Measurements from ENCODE around the gene FXYD3. TPM values are rescaled to one million over a fixed set of nuclear protein-coding genes. Genes with fewer than 3 reads are reported as not detected.

FXYD3 gene
- total RNA-seq, 6 donors from 2014 or later, result 94.3 to 236 (median 195) TPM

- ATAC-seq (ENCODE audit: low FRiP score in 2 of 2), result no peak
- DNase-seq, result no peak
- TF ChIP-seq CTCF (IDR thresholded peaks at IDR 0.05) (no peak), EP300 (IDR thresholded peaks at IDR 0.05) (no peak), POLR2AphosphoS5 (IDR thresholded peaks at IDR 0.05) (no peak), POLR2A (IDR thresholded peaks at IDR 0.05) (no peak)
- Histone ChIP-seq H3K27me3 (no peaks in the 10 kb centered on the region), H3K4me3 (no peak overlapping the region), H3K4me1 (peaks cover 0 to 7% (median 3%) of the 10 kb centered on the region in 4 donors), H3K36me3 (peaks cover 17 to 61% (median 44%) of the 10 kb centered on the region in 4 donors), H3K27ac (no peak overlapping the region), H3K9me3 (peaks cover 8 to 35% (median 23%) of the 10 kb centered on the region in 4 donors)
- 76 to 81% methylated on average over 3 of the region's 3 CpGs for WGBS, 2 donors
Observed at GRCh38 chr19:35168196-35168595, 52.6 kb downstream of the FXYD3 start.

- Histone ChIP-seq H3K27me3 (no peaks in the 10 kb centered on the region), H3K36me3 (peaks cover 12 to 49% (median 35%) of the 10 kb centered on the region in 4 donors), H3K4me1 (peaks cover 0 to 7% (median 3%) of the 10 kb centered on the region in 4 donors), H3K4me3 (no peak overlapping the region), H3K9me3 (peaks cover 8 to 23% (median 16%) of the 10 kb centered on the region in 4 donors), H3K27ac (no peak overlapping the region)
- 84 to 88% methylated on average over 15 to 18 of the region's 18 CpGs for WGBS, 2 donors
- ATAC-seq (ENCODE audit: low FRiP score in 2 of 2) (no peak), DNase-seq (peak in 1 of 2 donors; percentile 37)
- TF ChIP-seq POLR2A (IDR thresholded peaks at IDR 0.05) (no peak), CTCF (IDR thresholded peaks at IDR 0.05) (no peak), EP300 (IDR thresholded peaks at IDR 0.05) (no peak), POLR2AphosphoS5 (IDR thresholded peaks at IDR 0.05) (no peak)
Observed at GRCh38 chr19:35169221-35169995, 53.8 kb downstream of the FXYD3 start.

GRCh38 chr19:35170359-35171061 lies 54.9 kb downstream of the FXYD3 start:
- Histone ChIP-seq H3K4me3 (no peak overlapping the region), H3K4me1 (peaks cover 0 to 7% (median 3%) of the 10 kb centered on the region in 4 donors), H3K27ac (no peak overlapping the region), H3K9me3 (peaks cover 8 to 13% (median 11%) of the 10 kb centered on the region in 4 donors), H3K36me3 (peaks cover 9 to 38% (median 26%) of the 10 kb centered on the region in 4 donors), H3K27me3 (no peaks in the 10 kb centered on the region)
- TF ChIP-seq POLR2A (IDR thresholded peaks at IDR 0.05), result no peak
- TF ChIP-seq POLR2AphosphoS5 (IDR thresholded peaks at IDR 0.05), result no peak
- TF ChIP-seq EP300 (IDR thresholded peaks at IDR 0.05), result no peak
- TF ChIP-seq CTCF (IDR thresholded peaks at IDR 0.05), result no peak
- ATAC-seq (ENCODE audit: low FRiP score in 2 of 2) (peak in 1 of 2 donors; percentile 56), DNase-seq (no peak)
- 65 to 90% methylated on average over 4 to 5 of the region's 7 CpGs for WGBS, 2 donors

GRCh38 chr19:35171730-35172129 lies 56.1 kb downstream of the FXYD3 start:
- no peak overlapping the region for H3K4me3 ChIP-seq
- H3K36me3 ChIP-seq, result peaks cover 0 to 26% (median 13%) of the 10 kb centered on the region in 4 donors
- TF ChIP-seq POLR2A (IDR thresholded peaks at IDR 0.05), result no peak
- TF ChIP-seq CTCF (IDR thresholded peaks at IDR 0.05), result no peak
- TF ChIP-seq EP300 (IDR thresholded peaks at IDR 0.05), result no peak
- TF ChIP-seq POLR2AphosphoS5 (IDR thresholded peaks at IDR 0.05), result no peak
- H3K4me1 ChIP-seq, result peaks cover 6 to 10% (median 8%) of the 10 kb centered on the region in 4 donors
- H3K9me3 ChIP-seq, result peaks cover 0 to 1% (median under 1%) of the 10 kb centered on the region in 4 donors
- peak overlapping the region in 1 of 4 donors; percentile 61 for H3K27ac ChIP-seq
- WGBS, 2 donors, result 33 to 34% methylated on average over 3 of the region's 3 CpGs
- ATAC-seq (ENCODE audit: low FRiP score in 2 of 2) (no peak), DNase-seq (no peak)
- H3K27me3 ChIP-seq, result no peaks in the 10 kb centered on the region

Small RNA genes lying within 50 kb of the gene (small RNA-seq; reads per million reads assigned to genes)
- 0 reads per million in 4 donors for gene AC020907.2

Other genes starting within 250 kb of the FXYD3 start
- 10 to 100 TPM in 1 of 6 donors, 1 to 10 TPM in 5; 2.1 to 15.7 (median 3.2) TPM for gene ZNF30, start 188.9 kb upstream of the FXYD3 start, total RNA-seq
- gene ZNF792, start 151.6 kb upstream of the FXYD3 start, total RNA-seq, result 10 to 100 TPM in 3 of 6 donors, 1 to 10 TPM in 3; 8.3 to 14.5 (median 9.8) TPM
- gene GRAMD1A, start 115.5 kb upstream of the FXYD3 start, total RNA-seq, result 100 to 1,000 TPM in 4 of 6 donors, 10 to 100 TPM in 2; 85.1 to 206 (median 119) TPM
- 10 to 100 TPM in 1 of 6 donors, 1 to 10 TPM in 5; 2.9 to 13.1 (median 6.9) TPM for gene SCN1B, start 85.4 kb upstream of the FXYD3 start, total RNA-seq
- 10 to 100 TPM; 15.9 to 54.5 (median 41.1) TPM for gene HPN, start 74.1 kb upstream of the FXYD3 start, total RNA-seq
- 10 to 100 TPM in 2 of 6 donors, 1 to 10 TPM in 4; 3.3 to 25.3 (median 7.1) TPM for gene LGI4, start 19.2 kb downstream of the FXYD3 start, total RNA-seq
- 10 to 100 TPM in 4 of 6 donors, 1 to 10 TPM in 2; 3.8 to 64.9 (median 25.2) TPM for gene FXYD1, start 23.0 kb downstream of the FXYD3 start, total RNA-seq
- under 1 TPM in 1 of 6 donors, not detected in 5; 0.34 TPM for gene FXYD7, start 27.4 kb downstream of the FXYD3 start, total RNA-seq
- gene FXYD5, start 38.9 kb downstream of the FXYD3 start, total RNA-seq, result 100 to 1,000 TPM in 2 of 6 donors, 10 to 100 TPM in 4; 40.4 to 153 (median 91.8) TPM
- gene FAM187B, start 112.9 kb downstream of the FXYD3 start, total RNA-seq, result not detected
- gene LSR, start 133.2 kb downstream of the FXYD3 start, total RNA-seq, result 100 to 1,000 TPM in 1 of 6 donors, 10 to 100 TPM in 5; 54.5 to 151 (median 76.5) TPM
- gene USF2, start 153.1 kb downstream of the FXYD3 start, total RNA-seq, result 100 to 1,000 TPM in 5 of 6 donors, 10 to 100 TPM in 1; 96.7 to 289 (median 175) TPM
- 1 to 10 TPM in 1 of 6 donors, under 1 TPM in 3, not detected in 2; 0.46 to 8.4 (median 0.76) TPM for gene HAMP, start 166.7 kb downstream of the FXYD3 start, total RNA-seq
- gene MAG, start 176.3 kb downstream of the FXYD3 start, total RNA-seq, result 1 to 10 TPM in 2 of 6 donors, under 1 TPM in 2, not detected in 2; 0.51 to 6.2 (median 2.2) TPM
- gene CD22, start 213.4 kb downstream of the FXYD3 start, total RNA-seq, result 10 to 100 TPM in 5 of 6 donors, 1 to 10 TPM in 1; 8.8 to 36.7 (median 24.7) TPM
- gene FFAR1, start 232.1 kb downstream of the FXYD3 start, total RNA-seq, result under 1 TPM in 1 of 6 donors, not detected in 5; 0.17 TPM
- under 1 TPM in 1 of 6 donors, not detected in 5; 0.24 TPM for gene FFAR3, start 242.6 kb downstream of the FXYD3 start, total RNA-seq